ENCODE results near the gene PDZD7.

The PDZD7 gene

DNA sequence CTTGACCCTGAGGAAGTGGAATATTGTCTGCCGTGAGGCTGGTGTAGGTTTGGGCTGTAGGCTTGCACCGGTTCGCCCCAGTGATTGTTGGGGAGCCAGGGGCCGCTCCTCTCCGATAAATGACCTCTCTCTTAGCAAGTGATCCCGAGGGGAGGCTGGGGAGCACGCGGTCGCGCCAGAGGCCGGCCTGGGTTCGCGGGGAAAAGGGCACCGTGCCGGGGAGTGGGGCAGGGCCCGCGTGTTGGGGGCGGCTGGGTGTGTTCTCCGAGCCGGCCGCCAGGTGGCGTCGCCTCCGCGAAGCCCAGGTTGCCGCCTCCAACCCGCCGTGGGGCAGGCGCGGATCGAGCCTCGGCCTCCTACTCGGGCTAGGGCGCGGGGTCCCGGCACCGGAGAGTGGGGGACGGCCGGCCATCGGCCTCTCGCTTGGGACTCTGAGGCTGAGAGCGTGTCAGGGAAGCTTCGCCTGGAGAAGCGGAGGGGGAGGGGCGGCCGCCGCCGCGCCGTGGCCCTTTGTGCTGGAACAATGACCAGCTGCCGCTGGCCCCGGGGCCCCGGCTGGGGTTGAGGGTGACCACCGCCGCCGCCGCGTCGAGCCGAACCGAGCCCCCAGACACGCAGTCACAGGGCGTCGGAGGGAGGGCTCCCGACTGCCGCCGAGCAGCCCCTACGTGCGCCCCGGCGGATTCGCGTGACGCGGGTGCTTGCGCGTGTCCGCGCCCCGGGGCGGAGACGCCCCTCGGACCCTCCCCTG lies 31.8 kb downstream of the PDZD7 start:
- Histone ChIP-seq H3K9ac (ENCODE audit: insufficient read length, low read depth) (peak overlapping the region; percentile 91), H3K4me1 (ENCODE audit: insufficient read depth, insufficient read length) (peaks cover 12% of the 10 kb centered on the region), H3K9me3 (ENCODE audit: insufficient read depth, low read length) (no peaks in the 10 kb centered on the region), H3K36me3 (ENCODE audit: insufficient read depth, insufficient read length, low read length) (peaks cover 38% of the 10 kb centered on the region), H3K27me3 (ENCODE audit: insufficient read depth, insufficient read length) (no peaks in the 10 kb centered on the region), H3K4me3 (ENCODE audit: insufficient read length, low read depth) (peak overlapping the region; percentile 66)
- DNase-seq (ENCODE audit: low read depth, low spot score): no peak
- TF ChIP-seq YY1 (IDR thresholded peaks at IDR 0.05; ENCODE audit: insufficient read depth, insufficient read length): no peak
- no peak for TF ChIP-seq SUZ12 (IDR thresholded peaks at IDR 0.05; ENCODE audit: extremely low read depth, insufficient read depth, insufficient read length)

DNA sequence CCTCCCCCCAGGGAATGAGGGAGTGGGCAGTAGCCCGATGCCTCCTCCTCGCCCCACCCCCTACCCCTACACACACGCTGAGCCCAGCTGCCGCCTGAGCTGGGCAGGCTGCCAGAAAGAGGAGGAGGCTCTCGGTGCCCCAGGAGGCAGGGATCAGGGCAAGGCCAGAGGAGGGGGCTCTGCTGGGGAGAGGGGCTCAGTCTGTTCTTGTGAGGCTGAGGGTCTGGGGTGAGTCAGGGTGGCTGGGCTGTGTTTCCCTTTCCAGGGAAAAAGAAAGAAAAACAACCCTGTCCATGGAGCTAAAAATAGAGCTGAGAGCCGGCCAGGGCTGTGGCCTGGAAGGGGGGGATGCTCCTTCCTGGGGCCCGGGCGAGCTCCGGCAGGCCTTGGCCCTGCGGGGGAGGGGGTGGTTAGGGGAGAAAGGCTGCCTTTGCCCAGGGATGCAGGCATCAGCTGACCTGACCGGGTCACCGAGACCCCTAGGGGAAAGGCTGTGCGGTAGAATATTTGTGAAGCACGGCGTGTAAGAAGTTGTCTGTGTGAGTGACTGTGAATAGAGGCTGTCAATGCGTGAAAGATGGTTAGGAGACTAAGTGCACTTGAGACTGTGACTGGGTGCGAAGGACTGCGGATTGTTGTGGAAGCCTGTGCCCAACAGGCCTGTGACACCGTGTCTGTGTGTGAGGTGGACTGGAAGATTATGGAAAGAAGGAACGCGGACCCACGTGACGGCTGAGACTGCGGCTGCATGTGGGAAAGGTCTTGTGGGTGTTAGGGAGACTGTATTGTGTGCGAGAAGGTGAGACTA lies 32.5 kb downstream of the PDZD7 start:
- H3K9ac ChIP-seq (ENCODE audit: insufficient read length, low read depth): peak overlapping the region; percentile 91
- H3K4me1 ChIP-seq (ENCODE audit: insufficient read depth, insufficient read length): peaks cover 12% of the 10 kb centered on the region
- no peaks in the 10 kb centered on the region for H3K27me3 ChIP-seq (ENCODE audit: insufficient read depth, insufficient read length)
- H3K36me3 ChIP-seq (ENCODE audit: insufficient read depth, insufficient read length, low read length): peaks cover 38% of the 10 kb centered on the region
- no peak for DNase-seq (ENCODE audit: low read depth, low spot score)
- peak overlapping the region; percentile 66 for H3K4me3 ChIP-seq (ENCODE audit: insufficient read length, low read depth)
- TF ChIP-seq YY1 (IDR thresholded peaks at IDR 0.05; ENCODE audit: insufficient read depth, insufficient read length) (no peak), SUZ12 (IDR thresholded peaks at IDR 0.05; ENCODE audit: extremely low read depth, insufficient read depth, insufficient read length) (no peak), ZNF274 (IDR thresholded peaks at IDR 0.05; ENCODE audit: low read depth, low read length) (no peak)
- H3K9me3 ChIP-seq (ENCODE audit: insufficient read depth, low read length): no peaks in the 10 kb centered on the region

DNA sequence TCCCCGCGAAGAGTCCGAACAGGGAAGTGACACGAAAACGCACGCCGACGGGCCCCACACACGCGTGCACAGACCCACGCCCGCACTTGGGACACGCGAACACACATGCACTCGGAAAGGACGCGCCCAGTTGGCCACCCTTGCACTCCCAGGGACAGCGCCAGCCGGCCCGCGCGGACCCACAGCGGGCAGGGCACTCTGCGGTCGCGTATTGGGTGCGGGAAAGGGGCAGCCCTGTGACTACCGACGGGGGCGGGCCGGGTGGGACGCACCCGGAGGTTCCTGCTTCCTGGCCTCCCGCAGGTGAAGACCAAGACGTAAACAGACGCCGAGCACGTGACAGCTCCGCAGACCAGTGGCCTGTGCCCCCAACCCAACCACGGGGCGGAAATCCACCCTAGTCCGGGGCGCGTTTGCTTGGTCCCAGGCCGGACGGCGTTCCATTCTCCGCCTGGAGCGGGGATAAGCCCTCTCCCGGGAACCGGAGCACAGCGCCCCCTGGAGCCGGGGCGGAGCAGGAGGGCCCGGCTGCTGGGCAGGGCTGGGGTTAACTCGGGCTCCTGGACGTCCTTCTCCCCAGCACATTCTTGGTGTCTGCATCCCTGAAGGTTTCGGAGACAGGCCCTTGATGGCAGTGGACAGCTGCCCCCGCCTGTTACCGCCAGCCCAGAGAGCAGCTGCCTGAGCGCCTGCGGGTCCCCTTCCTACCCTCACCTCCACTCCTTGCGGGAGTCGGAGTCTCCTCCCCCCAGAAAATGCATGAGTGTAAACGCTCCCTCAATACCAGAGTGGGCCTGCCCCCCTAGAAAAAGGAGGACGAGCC lies 33.4 kb downstream of the PDZD7 start:
- DNase-seq (ENCODE audit: low read depth, low spot score): peak; percentile 68
- no peaks in the 10 kb centered on the region for H3K9me3 ChIP-seq (ENCODE audit: insufficient read depth, low read length)
- peaks cover 37% of the 10 kb centered on the region for H3K36me3 ChIP-seq (ENCODE audit: insufficient read depth, insufficient read length, low read length)
- no peak for TF ChIP-seq SUZ12 (IDR thresholded peaks at IDR 0.05; ENCODE audit: extremely low read depth, insufficient read depth, insufficient read length)
- TF ChIP-seq ZNF274 (IDR thresholded peaks at IDR 0.05; ENCODE audit: low read depth, low read length): no peak
- no peak for TF ChIP-seq YY1 (IDR thresholded peaks at IDR 0.05; ENCODE audit: insufficient read depth, insufficient read length)
- H3K4me3 ChIP-seq (ENCODE audit: insufficient read length, low read depth): peak overlapping the region; percentile 66
- H3K27me3 ChIP-seq (ENCODE audit: insufficient read depth, insufficient read length): no peaks in the 10 kb centered on the region
- H3K9ac ChIP-seq (ENCODE audit: insufficient read length, low read depth): peak overlapping the region; percentile 91
- H3K4me1 ChIP-seq (ENCODE audit: insufficient read depth, insufficient read length): peaks cover 12% of the 10 kb centered on the region

DNA sequence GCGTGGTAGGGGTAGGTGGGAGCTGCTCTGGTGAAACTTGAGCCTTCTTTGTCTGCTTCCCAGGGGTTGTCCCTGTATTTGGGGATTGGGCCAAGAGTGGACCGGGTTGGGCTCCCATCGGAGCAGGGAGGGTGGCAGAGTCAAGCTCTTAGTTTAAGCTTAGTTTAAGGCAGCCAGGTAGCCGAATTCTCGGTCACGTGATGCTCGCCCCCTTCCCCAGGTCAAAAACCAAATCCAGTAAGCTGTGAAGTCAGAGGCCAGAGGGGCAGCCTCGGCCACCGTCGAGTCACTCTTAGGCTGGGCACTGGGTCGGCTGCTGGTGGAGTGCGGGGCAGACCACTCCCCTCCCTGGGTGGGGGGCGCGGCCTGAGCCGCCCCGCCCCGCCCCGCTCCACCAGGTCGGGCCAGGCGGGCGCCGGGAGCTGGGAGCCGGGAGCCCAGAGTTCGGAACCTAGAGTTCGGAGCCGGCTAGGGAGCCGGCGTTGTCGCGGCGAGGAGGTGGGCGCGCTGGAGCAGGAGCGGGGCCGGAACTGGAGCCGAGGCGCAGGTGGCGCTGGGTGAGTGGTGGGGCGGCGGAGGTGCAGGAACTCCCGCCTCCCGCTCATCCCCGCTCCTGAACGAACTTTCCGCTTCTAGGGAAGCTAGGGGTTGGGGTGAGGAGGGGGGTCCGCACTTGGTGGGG lies 34.1 kb downstream of the PDZD7 start:
- Histone ChIP-seq H3K4me1 (ENCODE audit: insufficient read depth, insufficient read length) (peaks cover 12% of the 10 kb centered on the region), H3K36me3 (ENCODE audit: insufficient read depth, insufficient read length, low read length) (peaks cover 32% of the 10 kb centered on the region), H3K27me3 (ENCODE audit: insufficient read depth, insufficient read length) (no peaks in the 10 kb centered on the region), H3K9me3 (ENCODE audit: insufficient read depth, low read length) (no peaks in the 10 kb centered on the region), H3K4me3 (ENCODE audit: insufficient read length, low read depth) (peak overlapping the region; percentile 66), H3K9ac (ENCODE audit: insufficient read length, low read depth) (peak overlapping the region; percentile 91)
- DNase-seq (ENCODE audit: low read depth, low spot score): no peak
- TF ChIP-seq ZNF274 (IDR thresholded peaks at IDR 0.05; ENCODE audit: low read depth, low read length) (no peak), YY1 (IDR thresholded peaks at IDR 0.05; ENCODE audit: insufficient read depth, insufficient read length) (no peak), SUZ12 (IDR thresholded peaks at IDR 0.05; ENCODE audit: extremely low read depth, insufficient read depth, insufficient read length) (no peak)

DNA sequence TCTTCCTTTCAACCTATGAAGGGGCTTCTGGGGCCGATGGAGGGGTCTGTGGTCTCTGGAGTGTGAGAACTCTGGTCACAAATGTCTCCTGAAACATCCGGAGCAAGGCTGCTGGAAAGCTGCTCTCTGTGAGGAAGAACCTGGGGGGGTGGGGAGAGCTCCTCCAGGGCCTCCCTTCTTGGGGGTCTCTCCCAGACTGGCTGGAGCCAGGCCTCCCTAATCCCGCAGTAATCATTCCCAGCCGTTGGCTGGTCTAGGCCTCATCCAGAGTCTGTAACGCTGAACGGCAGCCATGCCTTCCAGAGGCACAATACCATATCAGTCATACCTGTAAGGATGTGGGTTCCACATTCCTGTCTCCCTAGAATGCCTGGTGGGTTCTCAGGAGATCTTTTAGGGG lies 35.7 kb downstream of the PDZD7 start:
- Histone ChIP-seq H3K9ac (ENCODE audit: insufficient read length, low read depth) (no peak overlapping the region), H3K36me3 (ENCODE audit: insufficient read depth, insufficient read length, low read length) (peaks cover 39% of the 10 kb centered on the region), H3K27me3 (ENCODE audit: insufficient read depth, insufficient read length) (no peaks in the 10 kb centered on the region), H3K4me1 (ENCODE audit: insufficient read depth, insufficient read length) (peaks cover 9% of the 10 kb centered on the region), H3K9me3 (ENCODE audit: insufficient read depth, low read length) (no peaks in the 10 kb centered on the region), H3K4me3 (ENCODE audit: insufficient read length, low read depth) (no peak overlapping the region)
- no peak for DNase-seq (ENCODE audit: low read depth, low spot score)
- no peak for TF ChIP-seq ZNF274 (IDR thresholded peaks at IDR 0.05; ENCODE audit: low read depth, low read length)
- no peak for TF ChIP-seq YY1 (IDR thresholded peaks at IDR 0.05; ENCODE audit: insufficient read depth, insufficient read length)
- TF ChIP-seq SUZ12 (IDR thresholded peaks at IDR 0.05; ENCODE audit: extremely low read depth, insufficient read depth, insufficient read length): no peak

DNA sequence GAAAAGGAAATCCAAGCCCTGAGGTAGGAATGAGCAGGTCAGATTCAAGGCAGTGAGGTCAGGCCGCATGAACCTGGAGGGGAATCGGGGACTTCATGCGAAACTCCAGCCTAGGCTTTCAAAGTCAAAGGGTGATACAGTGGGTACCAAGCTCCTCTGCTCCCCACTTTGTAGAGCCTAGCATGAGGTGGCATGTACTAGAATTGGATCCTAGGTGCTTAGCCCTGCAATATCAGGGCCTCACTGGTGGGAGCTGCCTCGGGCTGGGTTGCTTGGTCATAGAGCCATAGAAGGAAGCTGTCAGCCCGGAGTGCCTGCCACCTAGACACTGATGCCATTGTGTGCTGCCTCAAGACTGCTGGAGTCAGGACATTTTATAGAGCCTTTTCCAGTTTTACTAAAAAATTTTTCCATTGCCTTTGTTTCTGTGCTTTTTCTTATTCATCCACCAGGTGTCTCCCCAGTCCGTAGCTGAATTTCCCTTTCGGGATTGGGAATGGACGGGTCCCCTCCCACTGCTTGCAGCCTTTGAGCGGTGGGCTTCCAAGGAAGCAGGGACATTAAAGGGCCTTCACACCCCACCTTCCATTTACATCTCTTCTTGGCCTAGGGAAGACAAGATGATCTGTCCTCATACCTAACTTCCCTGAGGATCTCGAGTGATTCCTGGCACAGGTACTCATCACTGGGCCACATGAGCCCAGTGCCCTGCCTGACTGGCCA lies 36.8 kb downstream of the PDZD7 start:
- DNase-seq (ENCODE audit: low read depth, low spot score): no peak
- Histone ChIP-seq H3K4me1 (ENCODE audit: insufficient read depth, insufficient read length) (peaks cover 9% of the 10 kb centered on the region), H3K4me3 (ENCODE audit: insufficient read length, low read depth) (no peak overlapping the region), H3K9ac (ENCODE audit: insufficient read length, low read depth) (no peak overlapping the region), H3K9me3 (ENCODE audit: insufficient read depth, low read length) (no peaks in the 10 kb centered on the region), H3K36me3 (ENCODE audit: insufficient read depth, insufficient read length, low read length) (peaks cover 48% of the 10 kb centered on the region), H3K27me3 (ENCODE audit: insufficient read depth, insufficient read length) (no peaks in the 10 kb centered on the region)
- no peak for TF ChIP-seq SUZ12 (IDR thresholded peaks at IDR 0.05; ENCODE audit: extremely low read depth, insufficient read depth, insufficient read length)
- TF ChIP-seq ZNF274 (IDR thresholded peaks at IDR 0.05; ENCODE audit: low read depth, low read length): no peak
- no peak for TF ChIP-seq YY1 (IDR thresholded peaks at IDR 0.05; ENCODE audit: insufficient read depth, insufficient read length)
